ENCODE measurements around the gene RHEB. TPM values are rescaled to one million over a fixed set of nuclear protein-coding genes. Genes with fewer than 3 reads are reported as not detected.

Gene RHEB
- total RNA-seq, 1 donor from 2014 or later, result 96.0 TPM

- ATAC-seq, result no peak
- peaks cover 8% of the 10 kb centered on the region for H3K4me1 ChIP-seq
- no peak for TF ChIP-seq CTCF (IDR thresholded peaks at IDR 0.05)
- H3K27ac ChIP-seq, result no peak overlapping the region
- peak overlapping the region; percentile 66 for H3K4me3 ChIP-seq
- H3K27me3 ChIP-seq (ENCODE audit: low read depth), result peaks cover 4% of the 10 kb centered on the region
- no peaks in the 10 kb centered on the region for H3K9me3 ChIP-seq
- DNase-seq, result no peak
- H3K36me3 ChIP-seq, result no peaks in the 10 kb centered on the region
- intact Hi-C loops (cut with DNase I), result loop anchor here (10.0 kb wide), 1 partner anchor 73 kb away; no protein-coding TSS in a partner anchor
Measured at GRCh38 chr7:151447901-151448260, 71.8 kb downstream of the RHEB start.

- H3K4me3 ChIP-seq, result no peak overlapping the region
- TF ChIP-seq CTCF (IDR thresholded peaks at IDR 0.05), result no peak
- no peaks in the 10 kb centered on the region for H3K9me3 ChIP-seq
- peaks cover 8% of the 10 kb centered on the region for H3K4me1 ChIP-seq
- H3K36me3 ChIP-seq, result no peaks in the 10 kb centered on the region
- no peak for ATAC-seq
- no peak overlapping the region for H3K27ac ChIP-seq
- peaks cover 4% of the 10 kb centered on the region for H3K27me3 ChIP-seq (ENCODE audit: low read depth)
- intact Hi-C loops (cut with DNase I), result loop anchor here (10.0 kb wide), 1 partner anchor 73 kb away; no protein-coding TSS in a partner anchor
- DNase-seq, result no peak
Measured at GRCh38 chr7:151447312-151447711, 72.4 kb downstream of the RHEB start.

GRCh38 chr7:151446412-151446811 lies 73.3 kb downstream of the RHEB start:
- Histone ChIP-seq H3K4me3 (no peak overlapping the region), H3K27ac (no peak overlapping the region), H3K36me3 (no peaks in the 10 kb centered on the region), H3K9me3 (no peaks in the 10 kb centered on the region), H3K27me3 (ENCODE audit: low read depth) (peaks cover 4% of the 10 kb centered on the region), H3K4me1 (peaks cover 10% of the 10 kb centered on the region)
- intact Hi-C loops (cut with DNase I), result loop anchor here (10.0 kb wide), 1 partner anchor 72 kb away; no protein-coding TSS in a partner anchor
- TF ChIP-seq CTCF (IDR thresholded peaks at IDR 0.05), result no peak
- DNase-seq, result no peak
- no peak for ATAC-seq

GRCh38 chr7:151444632-151445031 lies 75.1 kb downstream of the RHEB start:
- peaks cover 9% of the 10 kb centered on the region for H3K27me3 ChIP-seq (ENCODE audit: low read depth)
- no peak for TF ChIP-seq CTCF (IDR thresholded peaks at IDR 0.05)
- no peak overlapping the region for H3K27ac ChIP-seq
- ATAC-seq (no peak), DNase-seq (no peak)
- H3K4me3 ChIP-seq, result no peak overlapping the region
- H3K9me3 ChIP-seq, result no peaks in the 10 kb centered on the region
- intact Hi-C loops (cut with DNase I), result loop anchor here (10.0 kb wide), 1 partner anchor 70 kb away; no protein-coding TSS in a partner anchor
- H3K36me3 ChIP-seq, result no peaks in the 10 kb centered on the region
- peaks cover 22% of the 10 kb centered on the region for H3K4me1 ChIP-seq

- H3K9me3 ChIP-seq, result no peaks in the 10 kb centered on the region
- no peak overlapping the region for H3K27ac ChIP-seq
- TF ChIP-seq CTCF (IDR thresholded peaks at IDR 0.05), result no peak
- ATAC-seq, result no peak
- H3K4me1 ChIP-seq, result peaks cover 21% of the 10 kb centered on the region
- no peak overlapping the region for H3K4me3 ChIP-seq
- no peaks in the 10 kb centered on the region for H3K36me3 ChIP-seq
- H3K27me3 ChIP-seq (ENCODE audit: low read depth), result peaks cover 15% of the 10 kb centered on the region
- intact Hi-C loops (cut with DNase I), result loop anchor here (10.0 kb wide), 1 partner anchor 68 kb away; no protein-coding TSS in a partner anchor
- DNase-seq, result no peak
Measured at GRCh38 chr7:151442776-151443496, 76.8 kb downstream of the RHEB start.

All from lower lobe of right lung (tissue), 2 donors.